Measurements from ENCODE around the gene TREML2. TPM values are rescaled to one million over a fixed set of nuclear protein-coding genes. Genes with fewer than 3 reads are reported as not detected.

TREML2 gene
- total and polyA plus RNA-seq, 2 of the 8 experiments (the other 6 are each of a cell fraction or from before 2014, with no cell fraction given), result 0.09 to 0.18 TPM

- H2BK5ac ChIP-seq (ENCODE audit: low read depth, low read length), result no peak within 1 kb of the TSS
- no peak within 1 kb of the TSS for H3K4ac ChIP-seq (replicated peaks; ENCODE audit: insufficient read length, low read depth, low read length)
- DNase-seq (ENCODE audit: low read depth in 1 of 2, low spot score in 2 of 2) (no peak), FAIRE-seq (no peak)
- no peak within 1 kb of the TSS for H3K14ac ChIP-seq (ENCODE audit: insufficient read length)
- H3K4me1 ChIP-seq (replicated peaks in 1 of 4; ENCODE audit: control insufficient read depth in 3 of 4, insufficient read depth in 4 of 4, low read length in 3 of 4), result peaks cover 0 to 6% (median 0%) of the 10 kb centered on the region in 4 experiments; a peak in 1 of 7 replicates
- no peak within 1 kb of the TSS for H3K56ac ChIP-seq (replicated peaks; ENCODE audit: insufficient read length, low read depth, low read length)
- H4K91ac ChIP-seq (replicated peaks; ENCODE audit: insufficient read length, low read length), result no peak within 1 kb of the TSS
- no peak within 1 kb of the TSS for H2BK20ac ChIP-seq (ENCODE audit: low read length)
- no peak within 1 kb of the TSS for H3K9ac ChIP-seq (replicated peaks in 1 of 4; ENCODE audit: extremely low read depth in 1 of 4, low read depth in 3 of 4, low read length in 3 of 4)
- no peak within 1 kb of the TSS; a peak in 1 of 4 replicates for H3K4me2 ChIP-seq (ENCODE audit: insufficient read depth in 1 of 2, low read depth in 2 of 2, low read length in 2 of 2)
- ChIA-PET CTCF (ENCODE audit: partially characterized antibody) (interaction anchor here (0.6 to 1.5 kb wide), 7 partner anchors 11 to 1144 kb away, joined by 3 to 4 read pairs (median 4); no protein-coding TSS in a partner anchor), POLR2A (ENCODE audit: partially characterized antibody) (interaction anchor here (1.1 kb wide), 1 partner anchor 38 kb away, joined by 3 read pairs; no protein-coding TSS in a partner anchor)
- H3K79me1 ChIP-seq (ENCODE audit: low read depth, low read length), result no peaks in the 10 kb centered on the region
- H3K18ac ChIP-seq (ENCODE audit: extremely low read depth, low read length), result no peak within 1 kb of the TSS; the same call in 1 of the 2 replicates
- 0 out of 2 replicates have a peak within 1 kb of the TSS, but pooled peaks have one; percentile 8 for H2BK15ac ChIP-seq (ENCODE audit: low read length)
- H3K27ac ChIP-seq (ENCODE audit: low read depth, low read length), result no peak within 1 kb of the TSS
- H3K4me3 ChIP-seq (ENCODE audit: extremely low read depth in 1 of 4, insufficient read depth in 2 of 4, low read depth in 3 of 4, low read length in 4 of 4), result no peak within 1 kb of the TSS
- no peak within 1 kb of the TSS for H2AK5ac ChIP-seq (ENCODE audit: low read depth, low read length)
- H2BK12ac ChIP-seq (ENCODE audit: low read depth, low read length), result no peak within 1 kb of the TSS
- H4K5ac ChIP-seq (ENCODE audit: insufficient read length, low read depth, low read length), result no peak within 1 kb of the TSS
- H2BK120ac ChIP-seq (replicated peaks; ENCODE audit: low read depth, low read length), result no peak within 1 kb of the TSS
- 0 out of 2 replicates have a peak, but pooled peaks cover 3% of the 10 kb centered on the region for H3K23me2 ChIP-seq (ENCODE audit: low read depth, low read length)
- no peak within 1 kb of the TSS for H4K8ac ChIP-seq (ENCODE audit: extremely low read depth, insufficient read depth, low read length)
- no peaks in the 10 kb centered on the region for H3K9me3 ChIP-seq (ENCODE audit: insufficient read depth in 2 of 2, low read depth in 1 of 2, low read length in 1 of 2)
- no peaks in the 10 kb centered on the region for H3K27me3 ChIP-seq (replicated peaks in 1 of 4; ENCODE audit: control insufficient read depth in 3 of 4, extremely low read depth in 1 of 4, insufficient read depth in 3 of 4, low read length in 3 of 4)
- H2AFZ ChIP-seq (ENCODE audit: low read length), result no peak within 1 kb of the TSS
- 87% methylated on average over 5 of the region's 5 CpGs; no CpG with 5 or more reads in 1 of the 2 experiments for WGBS, 2 experiments (ENCODE audit: extremely low coverage in 1 of 2, insufficient coverage in 1 of 2, insufficient read length in 1 of 2, insufficient replicate concordance in 2 of 2, low coverage in 1 of 2, low lambda C conversion rate in 2 of 2, missing lambda C conversion rate in 1 of 2)
- H3K23ac ChIP-seq (ENCODE audit: insufficient read length), result no peak within 1 kb of the TSS
- H3K79me2 ChIP-seq (ENCODE audit: control insufficient read depth in 1 of 2, insufficient read depth in 2 of 2, low read length in 2 of 2), result no peaks in the 10 kb centered on the region
- no peaks in the 10 kb centered on the region for H3K36me3 ChIP-seq (ENCODE audit: control insufficient read depth in 2 of 4, insufficient read depth in 4 of 4, low read length in 3 of 4)
- no peaks in the 10 kb centered on the region for H4K20me1 ChIP-seq (replicated peaks in 1 of 2; ENCODE audit: control insufficient read depth in 1 of 2, insufficient read depth in 2 of 2, low read length in 2 of 2)
- no peak for TF ChIP-seq SUZ12 (IDR thresholded peaks at IDR 0.05; ENCODE audit: low read length)
- no peak for TF ChIP-seq POLR2A (IDR thresholded peaks at IDR 0.05; ENCODE audit: control extremely low read depth in 1 of 2, low read depth in 2 of 2, low read length in 2 of 2)
- no peak for TF ChIP-seq GTF2F1 (IDR thresholded peaks at IDR 0.05; ENCODE audit: borderline replicate concordance, low read depth, low read length)
- no peak for TF ChIP-seq GABPA (IDR thresholded peaks at IDR 0.05; ENCODE audit: borderline replicate concordance, insufficient read depth, low read length)
Observed at GRCh38 chr6:41153992-41154625, 46.8 kb downstream of the TREML2 start, which contains the start of gene TREML1. TSS of gene TREML1 (minus strand) at chr6:41154347. CDS start at chr6:41154288, 59 bp downstream.
